GM12801 (cell line): ENCODE results near the gene MTA2.

Source experiments
- TF ChIP-seq, protein P1 (sequence below): IDR thresholded peaks from one replicate; pipeline ENCODE4 v1.5.1; 2011; ENCODE audit warnings: control low read depth; ENCODE audit not compliant: insufficient read length; ENCODE audit errors: extremely low read depth

MTA2 gene

GRCh38 chr11:62579252-62579651 is 22.4 kb downstream of the MTA2 start:
- TF ChIP-seq, protein P1, sequence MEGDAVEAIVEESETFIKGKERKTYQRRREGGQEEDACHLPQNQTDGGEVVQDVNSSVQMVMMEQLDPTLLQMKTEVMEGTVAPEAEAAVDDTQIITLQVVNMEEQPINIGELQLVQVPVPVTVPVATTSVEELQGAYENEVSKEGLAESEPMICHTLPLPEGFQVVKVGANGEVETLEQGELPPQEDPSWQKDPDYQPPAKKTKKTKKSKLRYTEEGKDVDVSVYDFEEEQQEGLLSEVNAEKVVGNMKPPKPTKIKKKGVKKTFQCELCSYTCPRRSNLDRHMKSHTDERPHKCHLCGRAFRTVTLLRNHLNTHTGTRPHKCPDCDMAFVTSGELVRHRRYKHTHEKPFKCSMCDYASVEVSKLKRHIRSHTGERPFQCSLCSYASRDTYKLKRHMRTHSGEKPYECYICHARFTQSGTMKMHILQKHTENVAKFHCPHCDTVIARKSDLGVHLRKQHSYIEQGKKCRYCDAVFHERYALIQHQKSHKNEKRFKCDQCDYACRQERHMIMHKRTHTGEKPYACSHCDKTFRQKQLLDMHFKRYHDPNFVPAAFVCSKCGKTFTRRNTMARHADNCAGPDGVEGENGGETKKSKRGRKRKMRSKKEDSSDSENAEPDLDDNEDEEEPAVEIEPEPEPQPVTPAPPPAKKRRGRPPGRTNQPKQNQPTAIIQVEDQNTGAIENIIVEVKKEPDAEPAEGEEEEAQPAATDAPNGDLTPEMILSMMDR: no peak

DNA sequence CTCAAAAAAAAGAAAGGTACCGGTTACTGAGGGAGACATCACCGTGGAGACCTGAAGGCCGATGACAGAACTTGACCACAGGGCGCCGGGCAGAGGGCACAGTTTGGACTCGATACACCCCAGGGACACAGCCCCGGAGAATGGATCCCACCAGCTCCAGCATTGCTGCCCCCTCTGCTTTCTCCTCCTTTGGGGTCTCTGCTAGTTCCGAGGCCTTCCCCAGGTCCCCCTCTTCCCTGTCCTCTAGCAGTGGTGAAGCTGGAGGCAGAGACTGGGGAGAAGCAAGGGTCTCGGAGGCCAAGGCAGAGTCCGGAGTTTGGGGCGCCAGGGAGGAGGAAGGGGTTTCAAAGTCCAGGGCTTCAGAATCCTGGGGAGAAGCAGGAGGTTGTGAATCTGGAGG is 23.1 kb downstream of the MTA2 start:
- TF ChIP-seq, protein P1: no peak

- TF ChIP-seq, protein P1: no peak
Observed at GRCh38 chr11:62577046-62577714, 24.5 kb downstream of the MTA2 start.

GRCh38 chr11:62575837-62576236 is 25.8 kb downstream of the MTA2 start:
- TF ChIP-seq, protein P1: no peak

GRCh38 chr11:62575156-62575555 is 26.5 kb downstream of the MTA2 start:
- TF ChIP-seq, protein P1: no peak

DNA sequence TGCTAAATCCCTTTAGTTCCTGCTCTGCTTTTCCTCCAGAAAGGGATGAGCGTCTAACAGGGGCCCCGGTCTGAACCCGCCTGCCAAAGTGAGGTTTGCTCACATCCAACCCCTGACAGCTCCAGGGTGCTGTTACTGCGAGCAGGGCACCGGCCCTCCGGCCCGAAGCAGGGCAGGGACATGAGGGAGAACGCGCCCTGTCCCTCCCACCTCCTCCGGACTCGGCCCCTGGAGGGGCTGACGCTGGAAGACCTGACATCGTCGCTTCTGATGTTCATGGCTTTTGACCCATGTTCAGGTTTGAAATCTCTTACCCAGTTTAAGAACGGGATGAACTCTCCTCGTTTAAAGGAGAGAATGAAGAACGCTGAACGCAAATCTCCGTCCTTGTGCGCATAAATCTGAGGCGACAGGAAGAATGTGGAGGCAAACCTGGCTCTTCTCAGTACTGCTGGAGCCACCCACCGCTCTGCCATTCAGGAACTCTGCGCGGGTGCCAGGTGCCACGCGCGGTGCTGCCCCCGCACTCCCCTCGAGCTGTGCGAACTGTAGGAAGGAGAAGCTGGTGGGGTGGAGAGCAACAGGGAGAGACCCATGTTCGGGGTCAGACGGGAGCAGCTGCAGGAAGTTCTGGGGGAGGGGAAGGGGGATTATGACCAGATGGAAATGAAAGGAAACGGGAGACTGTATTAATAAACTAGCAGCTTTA is 27.1 kb downstream of the MTA2 start:
- TF ChIP-seq, protein P1: no peak

DNA sequence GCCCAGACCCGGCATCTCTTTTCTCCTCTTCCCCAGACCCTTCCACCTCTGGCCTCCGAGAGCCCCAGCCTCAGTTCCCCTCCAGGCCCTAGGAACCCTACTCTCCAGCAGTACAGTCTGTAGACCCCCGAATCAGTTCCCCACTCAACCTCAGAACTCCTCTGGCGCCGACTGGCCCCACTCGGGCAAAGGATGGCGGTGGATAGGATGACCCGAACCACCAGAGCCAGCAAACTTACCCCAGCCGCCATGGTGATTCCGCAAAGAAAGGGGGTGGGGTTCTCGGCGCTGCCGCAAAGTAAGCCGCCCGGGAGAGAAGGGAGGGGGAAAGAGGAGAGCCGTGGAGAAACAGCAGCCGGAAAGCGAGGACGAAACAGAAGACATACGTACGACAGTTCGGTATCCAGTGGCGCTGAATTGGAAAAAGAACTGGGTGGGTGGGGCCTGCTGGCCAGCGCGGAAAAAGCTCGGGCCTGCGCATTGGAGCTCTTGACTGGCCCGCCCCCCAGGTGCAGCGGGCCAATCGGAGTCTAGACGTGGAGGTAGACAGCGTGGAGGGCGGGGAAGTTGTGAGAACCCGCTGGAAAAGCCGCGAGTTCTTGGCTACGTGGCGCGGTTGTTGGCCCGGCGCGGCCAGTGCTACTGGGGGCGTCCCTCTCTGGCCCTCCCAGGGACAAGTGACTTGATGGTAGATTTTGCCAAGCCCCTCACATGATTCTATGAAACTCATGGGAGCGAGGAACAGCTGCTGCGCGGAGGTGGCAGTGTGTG is 27.9 kb downstream of the MTA2 start, which contains the start of gene EEF1G:
Gene EEF1G (minus strand): TSS at position 300 of the 771 bp plus-strand sequence. CDS start 49 bp downstream, at position 251.
- TF ChIP-seq, protein P1: no peak
